NCI-H1694 (cell line): ENCODE measurements around the gene CXCL1.

Experiments used
- DNase-seq: peaks from one replicate; lab custom pipeline; 2025; lab: John Stamatoyannopoulos, UW

The CXCL1 gene

DNA sequence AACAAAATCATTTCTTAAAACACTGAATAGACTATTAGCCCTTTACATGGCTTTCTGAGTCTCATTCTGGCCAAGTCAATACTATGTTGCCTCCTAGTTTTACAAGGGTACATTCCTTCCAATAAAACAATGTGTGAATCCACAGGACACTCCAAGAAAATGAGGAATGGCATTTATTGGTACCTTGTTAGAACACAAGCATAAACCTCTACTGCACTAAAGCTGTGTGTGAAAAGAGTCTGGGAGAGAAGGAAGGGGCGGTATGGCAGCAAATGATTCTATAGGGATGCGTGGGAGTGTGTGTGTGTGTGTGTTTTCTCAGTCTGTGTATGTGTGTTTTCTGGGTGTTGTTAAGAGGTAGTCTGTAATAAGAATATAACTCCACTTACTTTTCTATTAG lies 48.9 kb downstream of the CXCL1 start:
- DNase-seq = no peak

DNA sequence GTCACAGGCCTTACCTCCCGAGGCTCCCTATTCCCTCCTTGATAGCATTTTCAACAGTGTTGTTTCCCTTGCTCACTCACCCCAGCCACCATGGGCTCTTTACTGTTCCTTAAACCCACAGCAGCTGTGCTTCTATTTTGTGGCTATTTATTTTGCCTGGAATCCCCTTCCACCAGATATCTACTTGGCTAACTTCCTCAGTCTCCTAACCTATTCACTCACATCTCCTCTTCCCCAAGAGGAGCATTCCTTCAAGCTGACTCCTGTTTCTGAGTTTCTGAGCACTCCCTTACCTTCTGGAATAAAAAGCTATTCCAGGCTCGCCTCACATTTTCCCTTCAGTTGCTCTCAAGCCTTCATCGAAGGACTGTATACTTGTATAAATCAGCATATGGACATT lies 50.5 kb downstream of the CXCL1 start:
- no peak for DNase-seq
